ENCODE measurements around the gene OR51B2.
"Not testable (repeated sequence)": the region's sequence is repeated elsewhere in the genome, so short reads cannot be mapped to it uniquely, and the experiment has no call there.

OR51B2 gene
- 0 reads per million in 2 experiments for total RNA-seq

- DNase-seq (ENCODE audit: low read depth), result no peak
Measured at GRCh38 chr11:5324197-5324596, at the start of gene OR51B2. Gene OR51B2, minus strand, starts transcription at chr11:5324297. Its CDS starts 0 bp downstream, at chr11:5324297.

GRCh38 chr11:5369789-5370188 is 45.7 kb upstream of the OR51B2 start:
- no peak for DNase-seq (ENCODE audit: low read depth)

GRCh38 chr11:5368502-5369043 is 44.5 kb upstream of the OR51B2 start:
- DNase-seq (ENCODE audit: low read depth), result no peak

GRCh38 chr11:5367448-5368074 is 43.5 kb upstream of the OR51B2 start:
- DNase-seq (ENCODE audit: low read depth), result no peak

GRCh38 chr11:5366856-5367255 is 42.8 kb upstream of the OR51B2 start:
- DNase-seq (ENCODE audit: low read depth), result no peak

- DNase-seq (ENCODE audit: low read depth), result not testable (repeated sequence)
Measured at GRCh38 chr11:5366365-5366764, 42.3 kb upstream of the OR51B2 start.

- no peak for DNase-seq (ENCODE audit: low read depth)
Measured at GRCh38 chr11:5364214-5364613, 40.1 kb upstream of the OR51B2 start.

GRCh38 chr11:5363679-5364078 is 39.6 kb upstream of the OR51B2 start:
- DNase-seq (ENCODE audit: low read depth), result no peak

GRCh38 chr11:5362017-5362625 is 38.0 kb upstream of the OR51B2 start:
- no peak for DNase-seq (ENCODE audit: low read depth)

- DNase-seq (ENCODE audit: low read depth), result not testable (repeated sequence)
Measured at GRCh38 chr11:5356031-5356430, 31.9 kb upstream of the OR51B2 start.

- DNase-seq (ENCODE audit: low read depth), result no peak
Measured at GRCh38 chr11:5351208-5351607, 27.1 kb upstream of the OR51B2 start, which contains the start of gene OR51B6. Gene OR51B6, plus strand, starts transcription at chr11:5351508. Its CDS starts 0 bp downstream, at chr11:5351508.

- no peak for DNase-seq (ENCODE audit: low read depth)
Measured at GRCh38 chr11:5349550-5349949, 25.5 kb upstream of the OR51B2 start.

- DNase-seq (ENCODE audit: low read depth), result no peak
Measured at GRCh38 chr11:5348551-5349194, 24.6 kb upstream of the OR51B2 start.

GRCh38 chr11:5345831-5346230 is 21.7 kb upstream of the OR51B2 start:
- no peak for DNase-seq (ENCODE audit: low read depth)

- no peak for DNase-seq (ENCODE audit: low read depth)
Measured at GRCh38 chr11:5343474-5344335, 19.6 kb upstream of the OR51B2 start, which contains the start of gene OR51B5. Gene OR51B5, minus strand, starts transcription at chr11:5343524. Its CDS starts 0 bp downstream, at chr11:5343524.

GRCh38 chr11:5339771-5340322 is 15.8 kb upstream of the OR51B2 start:
- DNase-seq (ENCODE audit: low read depth), result no peak

- DNase-seq (ENCODE audit: low read depth), result not testable (repeated sequence)
Measured at GRCh38 chr11:5337253-5337652, 13.2 kb upstream of the OR51B2 start.

- DNase-seq (ENCODE audit: low read depth), result no peak
Measured at GRCh38 chr11:5336331-5336730, 12.2 kb upstream of the OR51B2 start.

GRCh38 chr11:5335170-5335569 is 11.1 kb upstream of the OR51B2 start:
- DNase-seq (ENCODE audit: low read depth), result no peak

- DNase-seq (ENCODE audit: low read depth), result no peak
Measured at GRCh38 chr11:5317292-5317691, 6.8 kb downstream of the OR51B2 start.

- not testable (repeated sequence) for DNase-seq (ENCODE audit: low read depth)
Measured at GRCh38 chr11:5313326-5314023, 10.6 kb downstream of the OR51B2 start.

Data from T follicular helper cell (primary cell).